Cardiac fibroblast (primary cell): Measurements from ENCODE around the gene UBE3D.
"Not testable (repeated sequence)": the region's sequence is repeated elsewhere in the genome, so short reads cannot be mapped to it uniquely, and the experiment has no call there.

ENCODE experiments used
- DNase-seq, 2 donors: peaks; one replicate each; pipeline versions ENCODE4 v3.0.0 to v3.0.0-alpha.2; 2010; ENCODE audit warnings: low read depth in 2 of 2
- H3K4me3 ChIP-seq, 2 donors: replicated peaks in 1 of 2; 1 replicate in 1 of 2; 2 replicates in 1 of 2; pipeline ENCODE4 v1.5.1; 2011; ENCODE audit warnings: low read depth in 2 of 2, low read length in 2 of 2, mild to moderate bottlenecking in 2 of 2, moderate library complexity in 1 of 2
- TF ChIP-seq, protein P1 (sequence below): IDR thresholded peaks from one replicate; pipeline ENCODE4 v1.5.1; 2011; ENCODE audit warnings: low read depth, mild to moderate bottlenecking, low read length, inconsistent platforms

The UBE3D gene

GRCh38 chr6:82869493-82869892, 196.1 kb downstream of the UBE3D start:
- H3K4me3 ChIP-seq = no peak overlapping the region
- no peak for DNase-seq
- TF ChIP-seq, protein P1, sequence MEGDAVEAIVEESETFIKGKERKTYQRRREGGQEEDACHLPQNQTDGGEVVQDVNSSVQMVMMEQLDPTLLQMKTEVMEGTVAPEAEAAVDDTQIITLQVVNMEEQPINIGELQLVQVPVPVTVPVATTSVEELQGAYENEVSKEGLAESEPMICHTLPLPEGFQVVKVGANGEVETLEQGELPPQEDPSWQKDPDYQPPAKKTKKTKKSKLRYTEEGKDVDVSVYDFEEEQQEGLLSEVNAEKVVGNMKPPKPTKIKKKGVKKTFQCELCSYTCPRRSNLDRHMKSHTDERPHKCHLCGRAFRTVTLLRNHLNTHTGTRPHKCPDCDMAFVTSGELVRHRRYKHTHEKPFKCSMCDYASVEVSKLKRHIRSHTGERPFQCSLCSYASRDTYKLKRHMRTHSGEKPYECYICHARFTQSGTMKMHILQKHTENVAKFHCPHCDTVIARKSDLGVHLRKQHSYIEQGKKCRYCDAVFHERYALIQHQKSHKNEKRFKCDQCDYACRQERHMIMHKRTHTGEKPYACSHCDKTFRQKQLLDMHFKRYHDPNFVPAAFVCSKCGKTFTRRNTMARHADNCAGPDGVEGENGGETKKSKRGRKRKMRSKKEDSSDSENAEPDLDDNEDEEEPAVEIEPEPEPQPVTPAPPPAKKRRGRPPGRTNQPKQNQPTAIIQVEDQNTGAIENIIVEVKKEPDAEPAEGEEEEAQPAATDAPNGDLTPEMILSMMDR = no peak

- H3K4me3 ChIP-seq = no peak overlapping the region
- TF ChIP-seq, protein P1 = no peak
- DNase-seq = no peak
These were observed 197.7 kb downstream of the UBE3D start for GRCh38 chr6:82867946-82868345.

GRCh38 chr6:82866446-82866845, 199.2 kb downstream of the UBE3D start:
- TF ChIP-seq, protein P1 = no peak
- no peak for DNase-seq
- H3K4me3 ChIP-seq = no peak overlapping the region

GRCh38 chr6:82865461-82865860, 200.2 kb downstream of the UBE3D start:
- TF ChIP-seq, protein P1 = no peak
- H3K4me3 ChIP-seq = no peak overlapping the region
- DNase-seq = no peak

DNA sequence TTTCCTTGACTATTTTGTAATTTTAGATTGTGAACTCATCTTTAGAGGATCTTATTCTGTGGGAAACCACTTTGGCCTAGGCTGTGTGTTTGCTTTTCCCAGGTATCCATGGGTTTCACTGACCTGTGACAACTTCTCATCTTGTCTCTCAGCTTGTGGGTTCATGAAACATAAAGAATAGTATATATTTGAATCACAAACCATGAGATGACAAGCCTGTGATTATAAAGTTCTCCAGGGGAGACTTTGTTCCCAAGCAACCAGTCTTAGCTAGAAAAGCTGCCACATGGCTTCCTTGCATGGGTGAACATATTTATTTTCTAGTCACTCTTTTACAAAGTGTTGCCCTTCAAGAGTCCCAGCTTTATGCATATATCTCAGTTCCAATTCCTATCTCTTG, 201.9 kb downstream of the UBE3D start:
- DNase-seq = no peak
- TF ChIP-seq, protein P1 = no peak
- no peak overlapping the region for H3K4me3 ChIP-seq

GRCh38 chr6:82862543-82862942, 203.1 kb downstream of the UBE3D start:
- TF ChIP-seq, protein P1 = no peak
- no peak overlapping the region for H3K4me3 ChIP-seq
- peak; percentile 18 to 64 for DNase-seq

- H3K4me3 ChIP-seq = no peak overlapping the region
- TF ChIP-seq, protein P1 = no peak
- DNase-seq = no peak
These were observed 204.5 kb downstream of the UBE3D start for GRCh38 chr6:82861121-82861520.

- H3K4me3 ChIP-seq = not testable (repeated sequence)
These were observed 209.6 kb downstream of the UBE3D start for GRCh38 chr6:82856077-82856476.

GRCh38 chr6:82852904-82853303, 212.7 kb downstream of the UBE3D start:
- DNase-seq, H3K4me3 ChIP-seq: not testable (repeated sequence)

More at GRCh38 chr6:82856077-82856476, 209.6 kb downstream of the UBE3D start:
- DNase-seq = not testable (repeated sequence)
